ENCODE data around the gene ARSI.

Gene ARSI

GRCh38 chr5:150277043-150277442, 25.7 kb downstream of the ARSI start:
- Mint-ChIP-seq H3K4me3 (no peak overlapping the region), H3K4me1 (no peaks in the 10 kb centered on the region)

GRCh38 chr5:150274811-150275210, 27.9 kb downstream of the ARSI start:
- H3K27me3 Mint-ChIP-seq = no peaks in the 10 kb centered on the region
- no peaks in the 10 kb centered on the region for H3K36me3 Mint-ChIP-seq
- H3K4me1 Mint-ChIP-seq = no peaks in the 10 kb centered on the region
- no peaks in the 10 kb centered on the region for H3K9me3 Mint-ChIP-seq
- no peak overlapping the region for H3K4me3 Mint-ChIP-seq
- H3K27ac Mint-ChIP-seq = no peak overlapping the region

More at GRCh38 chr5:150277043-150277442, 25.7 kb downstream of the ARSI start:
- H3K27ac Mint-ChIP-seq = no peak overlapping the region
- no peaks in the 10 kb centered on the region for H3K36me3 Mint-ChIP-seq
- H3K27me3 Mint-ChIP-seq = no peaks in the 10 kb centered on the region
- no peaks in the 10 kb centered on the region for H3K9me3 Mint-ChIP-seq

- H3K36me3 Mint-ChIP-seq = no peaks in the 10 kb centered on the region
- no peaks in the 10 kb centered on the region for H3K4me1 Mint-ChIP-seq
- no peaks in the 10 kb centered on the region for H3K9me3 Mint-ChIP-seq
- no peak overlapping the region for H3K4me3 Mint-ChIP-seq
- no peak overlapping the region for H3K27ac Mint-ChIP-seq
- H3K27me3 Mint-ChIP-seq = no peaks in the 10 kb centered on the region
These were observed 30.2 kb downstream of the ARSI start for GRCh38 chr5:150272531-150272930.

- Mint-ChIP-seq H3K9me3 (no peaks in the 10 kb centered on the region), H3K36me3 (no peaks in the 10 kb centered on the region), H3K4me1 (no peaks in the 10 kb centered on the region), H3K27ac (no peak overlapping the region), H3K4me3 (no peak overlapping the region), H3K27me3 (no peaks in the 10 kb centered on the region)
These were observed 30.8 kb downstream of the ARSI start for GRCh38 chr5:150271923-150272322.

GRCh38 chr5:150271296-150271692, 31.4 kb downstream of the ARSI start:
- Mint-ChIP-seq H3K9me3 (no peaks in the 10 kb centered on the region), H3K27me3 (no peaks in the 10 kb centered on the region), H3K36me3 (no peaks in the 10 kb centered on the region), H3K4me3 (no peak overlapping the region), H3K27ac (no peak overlapping the region), H3K4me1 (no peaks in the 10 kb centered on the region)

GRCh38 chr5:150270541-150271295, 32.0 kb downstream of the ARSI start:
- H3K4me3 Mint-ChIP-seq = no peak overlapping the region
- no peaks in the 10 kb centered on the region for H3K4me1 Mint-ChIP-seq
- H3K9me3 Mint-ChIP-seq = no peaks in the 10 kb centered on the region
- no peaks in the 10 kb centered on the region for H3K36me3 Mint-ChIP-seq
- H3K27me3 Mint-ChIP-seq = no peaks in the 10 kb centered on the region
- no peak overlapping the region for H3K27ac Mint-ChIP-seq

- Mint-ChIP-seq H3K27me3 (no peaks in the 10 kb centered on the region), H3K4me1 (no peaks in the 10 kb centered on the region), H3K36me3 (no peaks in the 10 kb centered on the region), H3K9me3 (no peaks in the 10 kb centered on the region), H3K4me3 (no peak overlapping the region), H3K27ac (no peak overlapping the region)
These were observed 35.8 kb downstream of the ARSI start for GRCh38 chr5:150266871-150267291.

GRCh38 chr5:150265870-150266383, 36.8 kb downstream of the ARSI start:
- no peak overlapping the region for H3K27ac Mint-ChIP-seq
- no peaks in the 10 kb centered on the region for H3K9me3 Mint-ChIP-seq
- H3K27me3 Mint-ChIP-seq = no peaks in the 10 kb centered on the region
- H3K36me3 Mint-ChIP-seq = no peaks in the 10 kb centered on the region
- no peaks in the 10 kb centered on the region for H3K4me1 Mint-ChIP-seq
- H3K4me3 Mint-ChIP-seq = no peak overlapping the region

- no peaks in the 10 kb centered on the region for H3K9me3 Mint-ChIP-seq
- H3K27me3 Mint-ChIP-seq = no peaks in the 10 kb centered on the region
- H3K27ac Mint-ChIP-seq = no peak overlapping the region
- H3K36me3 Mint-ChIP-seq = no peaks in the 10 kb centered on the region
- no peaks in the 10 kb centered on the region for H3K4me1 Mint-ChIP-seq
- H3K4me3 Mint-ChIP-seq = no peak overlapping the region
These were observed 37.8 kb downstream of the ARSI start for GRCh38 chr5:150264667-150265603.

- Mint-ChIP-seq H3K27me3 (no peaks in the 10 kb centered on the region), H3K9me3 (no peaks in the 10 kb centered on the region), H3K36me3 (no peaks in the 10 kb centered on the region), H3K4me3 (no peak overlapping the region), H3K27ac (no peak overlapping the region), H3K4me1 (no peaks in the 10 kb centered on the region)
These were observed 38.7 kb downstream of the ARSI start for GRCh38 chr5:150263801-150264621.

- Mint-ChIP-seq H3K27ac (no peak overlapping the region), H3K4me1 (no peaks in the 10 kb centered on the region), H3K27me3 (no peaks in the 10 kb centered on the region), H3K4me3 (no peak overlapping the region), H3K9me3 (no peaks in the 10 kb centered on the region), H3K36me3 (no peaks in the 10 kb centered on the region)
These were observed 39.3 kb downstream of the ARSI start for GRCh38 chr5:150263375-150263775.

GRCh38 chr5:150262502-150262901, 40.2 kb downstream of the ARSI start:
- Mint-ChIP-seq H3K27me3 (no peaks in the 10 kb centered on the region), H3K4me3 (no peak overlapping the region), H3K36me3 (no peaks in the 10 kb centered on the region), H3K27ac (no peak overlapping the region), H3K4me1 (no peaks in the 10 kb centered on the region), H3K9me3 (no peaks in the 10 kb centered on the region)

GRCh38 chr5:150261231-150261630, 41.5 kb downstream of the ARSI start:
- Mint-ChIP-seq H3K9me3 (no peaks in the 10 kb centered on the region), H3K4me1 (no peaks in the 10 kb centered on the region), H3K4me3 (no peak overlapping the region), H3K36me3 (no peaks in the 10 kb centered on the region), H3K27ac (no peak overlapping the region), H3K27me3 (no peaks in the 10 kb centered on the region)

- H3K27ac Mint-ChIP-seq = no peak overlapping the region
- H3K4me1 Mint-ChIP-seq = no peaks in the 10 kb centered on the region
- H3K27me3 Mint-ChIP-seq = no peaks in the 10 kb centered on the region
- no peak overlapping the region for H3K4me3 Mint-ChIP-seq
- H3K36me3 Mint-ChIP-seq = no peaks in the 10 kb centered on the region
- no peaks in the 10 kb centered on the region for H3K9me3 Mint-ChIP-seq
These were observed 44.6 kb downstream of the ARSI start for GRCh38 chr5:150258130-150258529.

- Mint-ChIP-seq H3K4me1 (no peaks in the 10 kb centered on the region), H3K36me3 (no peaks in the 10 kb centered on the region), H3K4me3 (no peak overlapping the region), H3K27me3 (no peaks in the 10 kb centered on the region), H3K27ac (no peak overlapping the region), H3K9me3 (no peaks in the 10 kb centered on the region)
These were observed 45.3 kb downstream of the ARSI start for GRCh38 chr5:150257424-150257823.
